Neural progenitor cell (in vitro differentiated cells): ENCODE results near the gene COLEC12.

ENCODE experiments used
- EZH2 ChIP-seq: fragments of 200-600 bp; sonication (generic); IDR thresholded peaks from 2 replicates; pipeline ENCODE4 v1.6.1; 2017; ENCODE audit warnings: antibody characterized with exemption, mild to moderate bottlenecking, moderate library complexity
- EZH2phosphoT487 ChIP-seq: fragments of 200-600 bp; sonication (generic); IDR thresholded peaks from 2 replicates; pipeline ENCODE4 v1.6.1; 2017; ENCODE audit warnings: antibody characterized with exemption
- TF ChIP-seq, protein P1 (sequence below): fragments of 200-600 bp; sonication (generic); IDR thresholded peaks from 2 replicates; pipeline ENCODE4 v1.5.1; 2017; ENCODE audit warnings: antibody characterized with exemption, mild to moderate bottlenecking

DNA sequence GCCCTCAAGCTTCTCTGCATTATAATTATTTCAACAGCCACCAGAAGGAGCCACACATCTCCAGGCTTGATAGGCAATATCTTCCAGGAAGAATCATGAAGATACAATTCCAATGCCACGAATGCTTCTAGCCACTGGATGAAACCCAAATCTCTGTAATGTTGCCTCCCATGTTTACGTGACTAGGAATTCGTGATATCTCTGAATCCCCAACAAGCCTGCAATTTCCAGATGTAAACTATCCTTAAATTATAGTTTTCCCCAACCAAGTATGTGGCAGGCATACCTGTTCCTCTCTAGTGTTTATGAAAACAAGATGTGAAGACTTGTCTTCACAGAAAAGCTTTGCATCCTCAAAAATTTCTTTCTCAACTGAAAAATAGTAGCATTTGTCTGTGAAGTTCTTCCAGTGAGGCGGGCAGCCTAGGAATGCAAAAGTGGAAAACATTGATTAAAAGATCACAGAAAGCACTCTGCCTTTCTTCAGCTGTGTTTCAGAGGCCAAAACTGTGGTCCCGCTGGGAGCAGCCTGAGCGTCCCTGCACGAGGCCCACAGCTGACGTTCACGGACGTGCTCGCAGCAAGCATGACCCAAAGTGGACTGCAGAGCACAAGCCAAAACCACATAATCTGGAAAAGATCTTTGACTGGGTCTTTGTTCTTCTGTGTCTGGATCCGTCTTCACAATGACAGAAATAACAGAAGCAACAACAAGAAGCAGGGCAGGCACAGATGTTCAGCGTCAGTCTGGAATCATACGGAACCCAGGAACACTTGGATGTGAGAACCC lies 167.6 kb downstream of the COLEC12 start:
- TF ChIP-seq, protein P1, sequence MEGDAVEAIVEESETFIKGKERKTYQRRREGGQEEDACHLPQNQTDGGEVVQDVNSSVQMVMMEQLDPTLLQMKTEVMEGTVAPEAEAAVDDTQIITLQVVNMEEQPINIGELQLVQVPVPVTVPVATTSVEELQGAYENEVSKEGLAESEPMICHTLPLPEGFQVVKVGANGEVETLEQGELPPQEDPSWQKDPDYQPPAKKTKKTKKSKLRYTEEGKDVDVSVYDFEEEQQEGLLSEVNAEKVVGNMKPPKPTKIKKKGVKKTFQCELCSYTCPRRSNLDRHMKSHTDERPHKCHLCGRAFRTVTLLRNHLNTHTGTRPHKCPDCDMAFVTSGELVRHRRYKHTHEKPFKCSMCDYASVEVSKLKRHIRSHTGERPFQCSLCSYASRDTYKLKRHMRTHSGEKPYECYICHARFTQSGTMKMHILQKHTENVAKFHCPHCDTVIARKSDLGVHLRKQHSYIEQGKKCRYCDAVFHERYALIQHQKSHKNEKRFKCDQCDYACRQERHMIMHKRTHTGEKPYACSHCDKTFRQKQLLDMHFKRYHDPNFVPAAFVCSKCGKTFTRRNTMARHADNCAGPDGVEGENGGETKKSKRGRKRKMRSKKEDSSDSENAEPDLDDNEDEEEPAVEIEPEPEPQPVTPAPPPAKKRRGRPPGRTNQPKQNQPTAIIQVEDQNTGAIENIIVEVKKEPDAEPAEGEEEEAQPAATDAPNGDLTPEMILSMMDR, result no peak
- no peak for TF ChIP-seq EZH2phosphoT487
- no peak for TF ChIP-seq EZH2
